ENCODE results near the gene AGAP1. TPM values are rescaled to one million over a fixed set of nuclear protein-coding genes. Genes with fewer than 3 reads are reported as not detected.

The AGAP1 gene
- total and polyA plus RNA-seq, 7 donors = 4.2 to 21.6 (median 16.6) TPM

DNA sequence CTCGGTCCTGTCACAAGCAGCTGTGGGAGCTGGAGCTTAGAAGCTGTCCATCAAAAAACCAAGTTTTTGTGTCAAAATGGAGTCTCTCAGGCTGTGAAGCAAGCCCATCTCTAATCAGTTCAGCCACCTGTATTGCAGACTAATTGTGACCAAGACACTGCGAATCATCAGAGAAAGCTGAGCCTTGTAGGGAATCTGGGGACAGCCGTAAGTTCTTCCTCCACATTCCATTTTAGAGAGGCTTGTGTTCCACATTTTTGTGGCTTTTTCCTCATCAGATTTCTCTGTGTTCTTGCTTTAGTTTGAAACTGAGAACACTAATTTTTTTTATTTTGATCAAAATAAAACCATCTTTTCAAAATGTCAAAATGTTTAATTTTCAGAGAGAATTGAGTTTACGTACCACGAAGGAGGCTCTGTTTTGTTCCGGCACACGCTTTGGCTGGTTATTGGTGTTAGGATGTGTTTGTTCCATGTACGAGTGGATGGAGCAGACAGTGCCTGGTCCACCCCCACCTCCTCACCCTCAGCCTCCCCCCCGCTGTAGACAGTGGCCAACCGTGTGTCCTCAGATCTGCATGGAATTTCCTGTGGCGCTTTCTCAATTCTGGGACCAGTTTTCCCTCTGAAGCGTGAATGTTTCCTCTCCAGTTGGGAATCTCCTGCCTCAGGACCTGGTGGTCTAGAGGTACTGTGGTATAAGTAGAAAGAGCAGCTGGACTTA is 140.8 kb downstream of the AGAP1 start:
- 69 to 79% (median 73%) methylated on average over 12 of the region's 12 CpGs for WGBS, 3 donors
- DNase-seq (peak in 1 of 2 donors; percentile 8), ATAC-seq (no peak)
- Histone ChIP-seq H3K4me1 (peaks cover 11% of the 10 kb centered on the region), H3K27me3 (ENCODE audit: insufficient read depth in 3 of 3, low read length in 2 of 3) (no peaks in the 10 kb centered on the region), H3K9me3 (no peaks in the 10 kb centered on the region), H3K27ac (no peak overlapping the region), H3K4me3 (no peak overlapping the region), H3K36me3 (ENCODE audit: insufficient read depth in 1 of 2, low read depth in 1 of 2) (no peaks in the 10 kb centered on the region)
- intact Hi-C loops (cut with DNase I) = no loop called here
- TF ChIP-seq, protein P1, sequence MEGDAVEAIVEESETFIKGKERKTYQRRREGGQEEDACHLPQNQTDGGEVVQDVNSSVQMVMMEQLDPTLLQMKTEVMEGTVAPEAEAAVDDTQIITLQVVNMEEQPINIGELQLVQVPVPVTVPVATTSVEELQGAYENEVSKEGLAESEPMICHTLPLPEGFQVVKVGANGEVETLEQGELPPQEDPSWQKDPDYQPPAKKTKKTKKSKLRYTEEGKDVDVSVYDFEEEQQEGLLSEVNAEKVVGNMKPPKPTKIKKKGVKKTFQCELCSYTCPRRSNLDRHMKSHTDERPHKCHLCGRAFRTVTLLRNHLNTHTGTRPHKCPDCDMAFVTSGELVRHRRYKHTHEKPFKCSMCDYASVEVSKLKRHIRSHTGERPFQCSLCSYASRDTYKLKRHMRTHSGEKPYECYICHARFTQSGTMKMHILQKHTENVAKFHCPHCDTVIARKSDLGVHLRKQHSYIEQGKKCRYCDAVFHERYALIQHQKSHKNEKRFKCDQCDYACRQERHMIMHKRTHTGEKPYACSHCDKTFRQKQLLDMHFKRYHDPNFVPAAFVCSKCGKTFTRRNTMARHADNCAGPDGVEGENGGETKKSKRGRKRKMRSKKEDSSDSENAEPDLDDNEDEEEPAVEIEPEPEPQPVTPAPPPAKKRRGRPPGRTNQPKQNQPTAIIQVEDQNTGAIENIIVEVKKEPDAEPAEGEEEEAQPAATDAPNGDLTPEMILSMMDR (IDR thresholded peaks at IDR 0.05) = no peak

DNA sequence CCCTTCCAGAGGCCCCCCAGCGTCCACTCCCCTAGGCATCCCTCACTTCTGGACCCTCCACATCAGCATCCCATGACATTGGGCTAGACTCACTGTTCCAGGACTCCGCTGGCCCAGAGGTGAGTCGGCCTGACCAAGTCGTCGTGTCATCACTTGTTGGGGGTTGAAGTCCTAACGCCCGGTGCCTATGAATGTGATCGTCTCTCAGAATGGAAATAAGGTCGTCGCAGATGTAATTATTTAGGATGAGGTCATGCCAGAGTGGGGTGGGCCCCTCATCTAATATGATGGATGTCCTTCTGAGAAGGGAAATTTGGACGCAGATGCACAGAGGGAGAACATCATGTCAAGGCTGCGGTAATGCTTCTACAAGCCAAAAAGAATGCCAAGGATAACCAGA is 142.7 kb downstream of the AGAP1 start:
- 88 to 92% (median 91%) methylated on average over 12 of the region's 12 CpGs for WGBS, 3 donors
- TF ChIP-seq, protein P1 (IDR thresholded peaks at IDR 0.05) = no peak
- DNase-seq (peak in 1 of 2 donors; percentile 15), ATAC-seq (no peak)
- Histone ChIP-seq H3K9me3 (no peaks in the 10 kb centered on the region), H3K4me3 (no peak overlapping the region), H3K27ac (no peak overlapping the region), H3K4me1 (peaks cover 28% of the 10 kb centered on the region), H3K27me3 (ENCODE audit: insufficient read depth in 3 of 3, low read length in 2 of 3) (no peaks in the 10 kb centered on the region), H3K36me3 (ENCODE audit: insufficient read depth in 1 of 2, low read depth in 1 of 2) (no peaks in the 10 kb centered on the region)
- intact Hi-C loops (cut with DNase I) = no loop called here

DNA sequence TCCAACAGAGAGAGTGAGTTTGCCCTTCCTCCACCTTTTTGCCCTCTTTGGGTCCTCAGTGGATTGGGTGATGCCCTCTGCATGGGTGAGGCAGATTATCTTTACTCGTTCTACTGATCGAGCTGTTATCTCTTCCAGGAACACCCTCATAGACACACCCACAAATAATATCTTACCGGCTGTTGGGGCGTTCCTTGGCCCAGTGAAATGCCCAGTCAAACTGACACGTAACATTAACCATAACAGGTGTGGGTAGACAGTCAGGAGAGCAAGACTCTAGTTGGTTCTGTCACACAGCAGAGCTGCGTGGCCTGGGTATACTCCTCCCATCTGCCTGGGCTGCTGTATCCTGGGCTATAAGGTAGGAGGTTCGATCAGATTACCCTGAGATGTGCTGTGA is 144.1 kb downstream of the AGAP1 start:
- Histone ChIP-seq H3K9me3 (no peaks in the 10 kb centered on the region), H3K27ac (no peak overlapping the region), H3K27me3 (ENCODE audit: insufficient read depth in 3 of 3, low read length in 2 of 3) (no peaks in the 10 kb centered on the region), H3K4me3 (no peak overlapping the region), H3K4me1 (peaks cover 35% of the 10 kb centered on the region), H3K36me3 (ENCODE audit: insufficient read depth in 1 of 2, low read depth in 1 of 2) (no peaks in the 10 kb centered on the region)
- ATAC-seq (no peak), DNase-seq (peak in 1 of 2 donors; percentile 27)
- intact Hi-C loops (cut with DNase I) = no loop called here
- TF ChIP-seq, protein P1 (IDR thresholded peaks at IDR 0.05) = no peak
- 66 to 82% (median 67%) methylated on average over 7 of the region's 7 CpGs for WGBS, 3 donors

DNA sequence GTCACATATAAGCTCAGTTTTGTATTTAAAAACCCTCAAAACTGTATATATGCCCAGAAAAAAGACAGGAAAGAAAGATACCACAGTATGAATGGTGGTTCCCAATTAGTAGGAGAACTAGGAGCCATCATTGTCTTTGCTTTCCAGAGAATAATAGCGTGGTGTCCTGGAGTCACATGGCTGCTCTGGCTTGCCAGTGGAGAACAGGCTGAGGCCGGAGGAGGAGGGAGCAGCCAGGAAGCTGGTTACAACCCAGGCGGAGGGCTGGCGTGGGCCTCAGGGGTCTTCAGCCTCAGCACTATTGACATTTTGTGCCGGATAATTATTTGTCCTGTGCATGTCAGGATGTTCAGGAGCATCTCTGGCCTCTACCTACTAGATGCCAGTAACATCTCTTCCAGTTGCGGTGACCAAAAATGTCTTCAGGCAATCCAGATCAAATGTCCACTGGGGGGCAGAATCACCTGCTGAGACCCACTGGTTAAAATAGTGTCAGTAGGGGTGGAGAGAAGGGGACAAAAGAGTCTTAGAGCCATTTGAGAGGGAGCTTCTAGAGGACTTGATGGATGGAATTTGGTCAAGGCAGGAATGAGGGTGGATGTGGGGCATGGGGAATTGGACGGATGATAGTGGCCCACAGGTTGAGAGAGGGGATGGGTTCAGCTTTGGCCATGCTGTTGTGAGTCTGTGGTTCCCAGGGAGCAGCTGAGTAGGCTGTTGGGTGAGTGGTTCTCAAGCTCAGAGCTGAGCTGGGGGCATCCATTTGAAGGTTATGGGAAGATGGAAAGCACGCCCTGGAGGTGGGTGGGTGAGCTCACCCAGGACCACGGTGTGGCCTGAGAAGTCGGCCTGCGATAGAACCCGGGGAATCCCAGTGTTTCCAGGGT is 144.9 kb downstream of the AGAP1 start:
- H3K36me3 ChIP-seq (ENCODE audit: insufficient read depth in 1 of 2, low read depth in 1 of 2) = no peaks in the 10 kb centered on the region
- peak in 1 of 2 donors; percentile 46 for DNase-seq
- ATAC-seq = no peak
- TF ChIP-seq, protein P1 (IDR thresholded peaks at IDR 0.05) = no peak
- no peaks in the 10 kb centered on the region for H3K9me3 ChIP-seq
- no peaks in the 10 kb centered on the region for H3K27me3 ChIP-seq (ENCODE audit: insufficient read depth in 3 of 3, low read length in 2 of 3)
- 54 to 62% (median 56%) methylated on average over 12 of the region's 12 CpGs for WGBS, 3 donors
- no peak overlapping the region for H3K4me3 ChIP-seq
- H3K4me1 ChIP-seq = peaks cover 35% of the 10 kb centered on the region
- intact Hi-C loops (cut with DNase I) = no loop called here
- peak overlapping the region; percentile 7 for H3K27ac ChIP-seq
